Left ventricle myocardium inferior (tissue), 1 donor: ENCODE measurements around the gene FGD5. TPM values are rescaled to one million over a fixed set of nuclear protein-coding genes. Genes with fewer than 3 reads are reported as not detected.

Experiments used
- DNase-seq: peaks from one replicate; pipeline ENCODE4 v3.0.0-alpha.2; 2020
- H3K27ac ChIP-seq: fragments of 200-600 bp; replicated peaks from 2 replicates; pipeline ENCODE4 v1.8.0; 2021
- H3K27me3 ChIP-seq: fragments of 200-600 bp; 2 replicates; pipeline ENCODE4 v1.8.0; 2021; ENCODE audit warnings: low read depth
- H3K36me3 ChIP-seq: fragments of 200-600 bp; 2 replicates; pipeline ENCODE4 v1.8.0; 2021
- H3K4me1 ChIP-seq: fragments of 200-600 bp; 2 replicates; pipeline ENCODE4 v1.8.0; 2021
- H3K4me3 ChIP-seq: fragments of 200-600 bp; 2 replicates; pipeline ENCODE4 v1.8.0; 2021; ENCODE audit warnings: mild to moderate bottlenecking, moderate library complexity
- H3K9me3 ChIP-seq: fragments of 200-600 bp; replicated peaks from 2 replicates; pipeline ENCODE4 v1.8.0; 2021
- CTCF ChIP-seq: fragments of 200-600 bp; IDR thresholded peaks from 2 replicates; pipeline ENCODE4 v1.8.0; 2021; ENCODE audit warnings: antibody characterized with exemption, mild to moderate bottlenecking, borderline replicate concordance
- intact Hi-C: fragments of 100-400 bp; cut with micrococcal nuclease; formaldehyde crosslinking; loops from one replicate; pipeline ENCODE4 v1.11.0; 2022
- total RNA-seq: library from RNA; stranded (reverse); fragmentation: NEBNext Ultra II Directional; extraction: Animal tissue kit (Norgen Biotek cat#: 25700); gene quantifications from one replicate; pipeline ENCODE4 v1.2.1, GENCODE V29; 2021
- donor health status: DM: no; HTN: yes; CAD: no; lungs with severe emphysema.

The FGD5 gene
- total RNA-seq, 1 donor from 2014 or later: 13.9 TPM

- Histone ChIP-seq H3K9me3 (no peaks in the 10 kb centered on the region), H3K27me3 (peaks cover 25% of the 10 kb centered on the region), H3K4me3 (no peak overlapping the region), H3K4me1 (peaks cover 75% of the 10 kb centered on the region), H3K36me3 (no peaks in the 10 kb centered on the region), H3K27ac (peak overlapping the region; percentile 27)
- intact Hi-C loops: no loop called here
- no peak for TF ChIP-seq CTCF
- no peak for DNase-seq
Observed at GRCh38 chr3:14841836-14842235, 23.1 kb downstream of the FGD5 start.

GRCh38 chr3:14842277-14842676 is 23.5 kb downstream of the FGD5 start:
- H3K9me3 ChIP-seq: no peaks in the 10 kb centered on the region
- no peaks in the 10 kb centered on the region for H3K36me3 ChIP-seq
- DNase-seq: no peak
- H3K27ac ChIP-seq: peak overlapping the region; percentile 27
- intact Hi-C loops: no loop called here
- H3K27me3 ChIP-seq: peaks cover 25% of the 10 kb centered on the region
- H3K4me1 ChIP-seq: peaks cover 75% of the 10 kb centered on the region
- TF ChIP-seq CTCF: no peak
- H3K4me3 ChIP-seq: no peak overlapping the region

- Histone ChIP-seq H3K36me3 (no peaks in the 10 kb centered on the region), H3K4me1 (peaks cover 75% of the 10 kb centered on the region), H3K27ac (no peak overlapping the region)
Observed at GRCh38 chr3:14843321-14843720, 24.6 kb downstream of the FGD5 start.

GRCh38 chr3:14844386-14845170 is 25.8 kb downstream of the FGD5 start:
- Histone ChIP-seq H3K9me3 (no peaks in the 10 kb centered on the region), H3K4me1 (peaks cover 77% of the 10 kb centered on the region), H3K27me3 (peaks cover 44% of the 10 kb centered on the region), H3K36me3 (no peaks in the 10 kb centered on the region), H3K4me3 (no peak overlapping the region), H3K27ac (no peak overlapping the region)
- intact Hi-C loops: no loop called here
- no peak for DNase-seq
- TF ChIP-seq CTCF: no peak

More at GRCh38 chr3:14843321-14843720, 24.6 kb downstream of the FGD5 start:
- Histone ChIP-seq H3K27me3 (peaks cover 32% of the 10 kb centered on the region), H3K9me3 (no peaks in the 10 kb centered on the region), H3K4me3 (no peak overlapping the region)
- TF ChIP-seq CTCF: no peak
- no peak for DNase-seq
- intact Hi-C loops: no loop called here

- Histone ChIP-seq H3K36me3 (no peaks in the 10 kb centered on the region), H3K27me3 (peaks cover 50% of the 10 kb centered on the region), H3K9me3 (no peaks in the 10 kb centered on the region), H3K4me1 (peaks cover 83% of the 10 kb centered on the region), H3K27ac (no peak overlapping the region), H3K4me3 (no peak overlapping the region)
- DNase-seq: no peak
- intact Hi-C loops: no loop called here
- TF ChIP-seq CTCF: no peak
Observed at GRCh38 chr3:14845180-14845579, 26.4 kb downstream of the FGD5 start.
